T-helper 1 cell treated with Interleukin-12 subunit alpha and Interleukin-12 subunit beta and Interleukin-4 antibody, amounts not matched to agents 30 μg/mL and 1 μg/mL, for 36 hours (primary cell): ENCODE measurements around the gene HCFC2.
"Not testable (repeated sequence)": the region's sequence is repeated elsewhere in the genome, so short reads cannot be mapped to it uniquely, and the experiment has no call there.

Experiments used
- H3K27ac Mint-ChIP-seq: one replicate; pipeline ENCODE4 v1.8.0; 2021; ENCODE audit warnings: mild to moderate bottlenecking, mixed read lengths
- H3K27me3 Mint-ChIP-seq: one replicate; pipeline ENCODE4 v1.8.0; 2021; ENCODE audit warnings: low read depth, mixed read lengths
- H3K36me3 Mint-ChIP-seq: one replicate; pipeline ENCODE4 v1.8.0; 2021; ENCODE audit warnings: low read depth, mixed read lengths
- H3K4me1 Mint-ChIP-seq: one replicate; pipeline ENCODE4 v1.8.0; 2021; ENCODE audit warnings: low read depth, mixed read lengths
- H3K4me3 Mint-ChIP-seq: one replicate; pipeline ENCODE4 v1.8.0; 2021; ENCODE audit warnings: mild to moderate bottlenecking, moderate library complexity, mixed read lengths
- H3K9me3 Mint-ChIP-seq: one replicate; pipeline ENCODE4 v1.8.0; 2021; ENCODE audit warnings: mixed read lengths

The HCFC2 gene

GRCh38 chr12:104079024-104079423, 14.7 kb downstream of the HCFC2 start:
- H3K9me3 Mint-ChIP-seq: no peaks in the 10 kb centered on the region
- peaks cover 29% of the 10 kb centered on the region for H3K36me3 Mint-ChIP-seq
- H3K27ac Mint-ChIP-seq: no peak overlapping the region
- no peaks in the 10 kb centered on the region for H3K27me3 Mint-ChIP-seq
- H3K4me3 Mint-ChIP-seq: no peak overlapping the region
- peaks cover 8% of the 10 kb centered on the region for H3K4me1 Mint-ChIP-seq

- Mint-ChIP-seq H3K4me1 (peaks cover 14% of the 10 kb centered on the region), H3K9me3 (no peaks in the 10 kb centered on the region), H3K36me3 (peaks cover 33% of the 10 kb centered on the region), H3K4me3 (no peak overlapping the region), H3K27ac (no peak overlapping the region), H3K27me3 (no peaks in the 10 kb centered on the region)
Measured at GRCh38 chr12:104080764-104081163, 16.4 kb downstream of the HCFC2 start.

GRCh38 chr12:104083769-104084475, 19.6 kb downstream of the HCFC2 start:
- Mint-ChIP-seq H3K36me3 (peaks cover 31% of the 10 kb centered on the region), H3K27ac (peak overlapping the region; percentile 16), H3K4me3 (no peak overlapping the region)

DNA sequence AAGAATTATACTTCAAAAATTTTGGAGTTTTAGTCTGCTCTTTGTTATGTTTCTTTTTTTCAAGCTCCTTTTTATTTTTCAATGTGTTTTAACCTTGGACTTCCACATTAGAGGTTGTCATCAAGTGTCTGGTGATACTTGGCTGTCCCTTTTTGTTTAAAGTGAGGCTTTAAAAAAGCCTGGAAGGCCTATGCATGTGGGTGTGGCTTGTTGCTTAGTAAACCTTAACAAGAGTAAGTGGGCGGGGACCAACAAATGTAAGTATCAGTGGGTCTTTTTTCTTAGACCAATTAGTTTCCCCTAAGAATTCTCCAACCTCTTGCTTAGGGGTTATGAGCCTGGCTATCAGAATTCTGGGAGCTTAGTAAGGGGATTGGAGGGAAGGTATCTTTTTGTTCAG, 26.4 kb downstream of the HCFC2 start:
- Mint-ChIP-seq H3K9me3 (no peaks in the 10 kb centered on the region), H3K27ac (no peak overlapping the region), H3K4me3 (no peak overlapping the region), H3K27me3 (no peaks in the 10 kb centered on the region), H3K4me1 (no peaks in the 10 kb centered on the region), H3K36me3 (peaks cover 34% of the 10 kb centered on the region)

More at GRCh38 chr12:104083769-104084475, 19.6 kb downstream of the HCFC2 start:
- Mint-ChIP-seq H3K27me3 (no peaks in the 10 kb centered on the region), H3K9me3 (no peaks in the 10 kb centered on the region), H3K4me1 (peaks cover 14% of the 10 kb centered on the region)

DNA sequence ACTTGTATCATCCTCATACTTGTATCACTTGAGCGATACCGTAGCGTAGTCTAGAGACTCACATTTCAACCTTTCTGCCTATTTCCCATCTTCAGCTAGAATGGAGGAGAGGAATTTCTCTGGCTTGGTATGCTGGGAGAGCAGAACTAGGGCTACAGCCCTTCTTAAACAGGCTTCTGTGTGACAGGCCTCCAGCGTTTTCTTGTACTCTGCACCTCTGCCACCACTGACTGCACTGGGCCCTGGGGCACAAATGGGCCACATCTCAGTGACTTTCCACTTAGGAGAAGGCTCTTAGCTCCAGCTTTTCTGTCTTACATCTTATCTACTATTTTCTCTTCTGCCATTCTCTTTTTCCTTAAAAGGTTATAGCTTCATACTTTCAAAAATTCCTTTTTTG, 26.8 kb downstream of the HCFC2 start:
- H3K27me3 Mint-ChIP-seq: no peaks in the 10 kb centered on the region
- no peak overlapping the region for H3K27ac Mint-ChIP-seq
- H3K36me3 Mint-ChIP-seq: peaks cover 33% of the 10 kb centered on the region
- H3K4me1 Mint-ChIP-seq: no peaks in the 10 kb centered on the region
- H3K4me3 Mint-ChIP-seq: no peak overlapping the region
- H3K9me3 Mint-ChIP-seq: no peaks in the 10 kb centered on the region

DNA sequence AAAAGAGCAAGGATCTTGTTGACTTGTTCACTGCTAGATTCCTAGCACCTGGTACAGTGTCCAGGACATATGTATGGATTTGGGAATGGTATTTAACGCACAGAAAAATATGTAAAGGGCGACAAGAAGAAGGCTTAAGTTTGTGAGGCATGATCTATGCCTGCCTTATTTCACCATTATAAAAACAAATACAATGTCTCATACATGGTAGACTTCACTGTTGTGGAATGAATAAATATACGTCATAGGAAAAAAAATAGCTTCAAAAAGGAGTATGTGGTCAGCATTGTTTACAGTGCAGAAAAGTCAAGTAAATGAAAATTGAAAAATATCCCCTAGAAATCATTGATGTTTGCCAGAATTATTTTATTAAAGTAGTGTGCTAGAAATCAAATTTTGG, 30.0 kb downstream of the HCFC2 start:
- Mint-ChIP-seq H3K4me1 (no peaks in the 10 kb centered on the region), H3K27me3 (no peaks in the 10 kb centered on the region), H3K4me3 (no peak overlapping the region), H3K9me3 (no peaks in the 10 kb centered on the region), H3K27ac (no peak overlapping the region), H3K36me3 (peaks cover 41% of the 10 kb centered on the region)

GRCh38 chr12:104095289-104095688, 31.0 kb downstream of the HCFC2 start:
- Mint-ChIP-seq H3K27me3 (no peaks in the 10 kb centered on the region), H3K36me3 (peaks cover 39% of the 10 kb centered on the region), H3K4me1 (no peaks in the 10 kb centered on the region), H3K4me3 (no peak overlapping the region), H3K27ac (no peak overlapping the region), H3K9me3 (no peaks in the 10 kb centered on the region)

- no peaks in the 10 kb centered on the region for H3K27me3 Mint-ChIP-seq
- no peaks in the 10 kb centered on the region for H3K9me3 Mint-ChIP-seq
- H3K27ac Mint-ChIP-seq: no peak overlapping the region
- H3K4me1 Mint-ChIP-seq: no peaks in the 10 kb centered on the region
- peaks cover 38% of the 10 kb centered on the region for H3K36me3 Mint-ChIP-seq
- H3K4me3 Mint-ChIP-seq: no peak overlapping the region
Measured at GRCh38 chr12:104097954-104098353, 33.6 kb downstream of the HCFC2 start.

GRCh38 chr12:104105461-104105860, 41.1 kb downstream of the HCFC2 start:
- Mint-ChIP-seq H3K9me3 (no peaks in the 10 kb centered on the region), H3K36me3 (peaks cover 12% of the 10 kb centered on the region), H3K4me1 (peaks cover 8% of the 10 kb centered on the region), H3K4me3 (no peak overlapping the region), H3K27me3 (no peaks in the 10 kb centered on the region), H3K27ac (no peak overlapping the region)

DNA sequence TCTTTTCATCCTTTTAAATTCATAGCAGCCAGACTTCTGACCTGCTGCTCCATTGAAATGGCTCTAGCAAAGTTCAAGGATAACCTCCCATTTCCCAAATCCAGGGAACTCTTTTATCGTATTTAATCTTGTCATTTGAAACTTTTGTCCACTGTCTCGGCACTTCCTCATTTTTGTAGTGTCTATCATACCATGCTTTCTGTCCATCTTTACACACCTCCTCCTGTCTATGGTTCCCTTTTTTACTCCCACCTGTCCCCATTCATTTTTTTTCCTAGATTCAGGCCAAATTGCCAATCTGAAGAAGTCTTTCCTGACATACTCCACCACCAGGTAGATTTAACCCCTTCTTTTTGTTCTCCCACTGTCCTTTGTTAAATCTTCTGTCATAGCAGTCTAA, 42.6 kb downstream of the HCFC2 start:
- Mint-ChIP-seq H3K27me3 (no peaks in the 10 kb centered on the region), H3K27ac (no peak overlapping the region), H3K4me1 (peaks cover 8% of the 10 kb centered on the region), H3K4me3 (no peak overlapping the region), H3K9me3 (no peaks in the 10 kb centered on the region), H3K36me3 (peaks cover 9% of the 10 kb centered on the region)

DNA sequence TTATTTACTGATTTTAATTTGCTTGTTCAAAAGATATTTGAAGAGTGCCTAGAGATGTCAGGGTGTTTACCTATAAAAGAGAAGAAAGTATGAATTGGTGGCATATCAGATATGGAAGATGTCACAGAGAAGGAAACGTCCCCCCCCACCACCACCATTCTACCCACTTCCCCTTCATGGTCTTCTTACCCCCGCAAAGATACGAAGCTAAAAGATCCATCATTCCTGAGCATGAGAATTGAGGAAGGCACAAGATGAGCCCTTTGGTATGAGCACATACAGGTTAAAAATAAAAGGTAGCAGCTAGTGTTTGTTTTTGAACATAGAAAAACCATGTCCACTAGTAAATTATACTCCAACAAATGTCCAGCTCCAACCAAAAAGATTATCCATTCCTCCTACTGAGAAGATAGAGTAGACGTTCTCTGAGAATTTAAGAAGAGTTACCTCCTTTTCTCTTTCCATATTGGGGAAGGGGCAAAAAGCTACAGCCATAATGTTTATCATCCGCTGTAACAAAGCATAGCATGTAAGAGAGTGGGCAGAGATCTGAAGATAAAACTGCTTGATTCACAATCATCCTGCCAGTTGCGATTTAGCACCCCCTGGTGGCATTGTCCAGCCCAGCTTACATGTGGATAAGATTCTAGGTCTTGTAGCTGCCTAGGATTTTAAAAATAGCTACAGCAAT, 44.6 kb downstream of the HCFC2 start:
- Mint-ChIP-seq H3K36me3 (peaks cover 2% of the 10 kb centered on the region), H3K4me1 (peaks cover 8% of the 10 kb centered on the region), H3K27ac (peak overlapping the region; percentile 21)

GRCh38 chr12:104109446-104110271, 45.3 kb downstream of the HCFC2 start:
- Mint-ChIP-seq H3K27me3 (no peaks in the 10 kb centered on the region), H3K4me3 (no peak overlapping the region), H3K27ac (no peak overlapping the region), H3K9me3 (no peaks in the 10 kb centered on the region), H3K36me3 (peaks cover 2% of the 10 kb centered on the region), H3K4me1 (peaks cover 8% of the 10 kb centered on the region)

More for the DNA sequence above, 44.6 kb downstream of the HCFC2 start:
- no peak overlapping the region for H3K4me3 Mint-ChIP-seq
- H3K9me3 Mint-ChIP-seq: no peaks in the 10 kb centered on the region
- H3K27me3 Mint-ChIP-seq: no peaks in the 10 kb centered on the region

DNA sequence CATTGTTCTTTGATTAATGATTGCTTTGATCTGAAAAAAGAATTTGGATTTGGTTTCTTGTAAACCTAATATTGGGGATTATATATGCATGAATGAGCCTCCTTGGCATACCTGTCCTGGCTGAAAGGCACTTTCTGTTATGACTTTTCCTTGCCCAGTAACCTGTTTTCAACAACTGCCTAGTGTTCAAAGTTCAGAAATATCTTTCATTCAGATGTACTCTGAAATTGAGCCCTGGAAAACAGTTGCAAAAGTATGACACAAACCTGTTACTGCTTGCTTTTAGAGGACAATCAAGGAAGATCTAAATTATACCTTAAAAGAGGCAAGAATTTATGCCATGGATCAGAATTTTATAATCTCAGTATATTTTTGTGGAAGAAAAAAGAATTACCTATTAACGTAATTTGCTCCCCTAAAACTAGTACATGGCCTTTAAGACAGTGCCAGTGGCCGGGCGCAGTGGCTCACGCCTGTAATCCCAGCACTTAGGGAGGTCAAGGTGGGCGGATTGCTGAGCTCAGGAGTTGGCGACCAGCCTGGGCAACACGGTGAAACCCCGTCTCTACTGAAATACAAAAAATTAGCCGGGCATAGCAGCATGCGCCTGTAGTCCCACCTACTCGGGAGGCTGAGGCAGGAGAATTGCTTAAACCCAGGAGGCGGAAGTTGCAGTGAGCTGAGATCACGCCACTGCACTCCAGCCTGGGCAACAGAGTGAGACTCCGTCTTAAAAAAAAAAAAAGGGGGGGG, 50.7 kb downstream of the HCFC2 start:
- H3K27me3 Mint-ChIP-seq, H3K27ac Mint-ChIP-seq, H3K9me3 Mint-ChIP-seq, H3K4me3 Mint-ChIP-seq, H3K4me1 Mint-ChIP-seq, H3K36me3 Mint-ChIP-seq: not testable (repeated sequence)

GRCh38 chr12:104115587-104115975, 51.2 kb downstream of the HCFC2 start:
- Mint-ChIP-seq H3K4me3 (no peak overlapping the region), H3K27me3 (no peaks in the 10 kb centered on the region), H3K27ac (no peak overlapping the region), H3K9me3 (no peaks in the 10 kb centered on the region), H3K4me1 (no peaks in the 10 kb centered on the region), H3K36me3 (peaks cover 13% of the 10 kb centered on the region)
